HepG2 (cell line): Measurements from ENCODE around the gene HSPA1L. TPM values are rescaled to one million over a fixed set of nuclear protein-coding genes. Genes with fewer than 3 reads are reported as not detected.

Experiments
- CBFB ChIP-seq: sonication (generic); formaldehyde crosslinking; IDR thresholded peaks from 2 replicates; pipeline ENCODE4 v1.4.0; 2020; ENCODE audit warnings: missing genetic modification reagents
- CBX1 ChIP-seq: IDR thresholded peaks from one replicate; pipeline ENCODE4 v1.6.1; 2016; ENCODE audit warnings: antibody characterized with exemption, low read depth
- FOXJ3 ChIP-seq: sonication (generic); formaldehyde crosslinking; IDR thresholded peaks from 2 replicates; pipeline ENCODE4 v1.4.0; 2020; ENCODE audit warnings: missing genetic modification reagents, mild to moderate bottlenecking, borderline replicate concordance
- FOXM1 ChIP-seq: sonication (generic); formaldehyde crosslinking; IDR thresholded peaks from 2 replicates; pipeline ENCODE4 v1.5.0; 2020; ENCODE audit warnings: missing genetic modification reagents
- LRRFIP1 ChIP-seq: sonication (generic); formaldehyde crosslinking; conservative IDR thresholded peaks from 2 replicates; pipeline ENCODE4 v1.4.0; 2020; ENCODE audit warnings: missing genetic modification reagents
- NFIC ChIP-seq: IDR thresholded peaks from 2 replicates; pipeline ENCODE4 v1.6.1; 2012; ENCODE audit warnings: mild to moderate bottlenecking, low read length, inconsistent platforms
- NFKB2 ChIP-seq: sonication (generic); formaldehyde crosslinking; IDR thresholded peaks from 2 replicates; pipeline ENCODE4 v1.4.0; 2020; ENCODE audit warnings: missing genetic modification reagents, borderline replicate concordance
- NONO ChIP-seq, 2 experiments: fragments of 450-650 bp in 1 of 2; sonication (generic) in 1 of 2; formaldehyde crosslinking in 1 of 2; IDR thresholded peaks in 1 of 2; conservative IDR thresholded peaks in 1 of 2; 2 replicates each; pipeline versions ENCODE4 v1.6.1 to v1.8.0; 2017 to 2022; ENCODE audit warnings: mild to moderate bottlenecking in 1 of 2, missing genetic modification reagents in 1 of 2, moderate library complexity in 1 of 2
- REPIN1 ChIP-seq: sonication (generic); formaldehyde crosslinking; IDR thresholded peaks from 2 replicates; pipeline ENCODE4 v1.8.0; 2022; ENCODE audit warnings: missing genetic modification reagents, low read depth, mild to moderate bottlenecking, borderline replicate concordance
- RXRB ChIP-seq: IDR thresholded peaks from 2 replicates; pipeline ENCODE4 v1.6.1; 2016; ENCODE audit warnings: borderline replicate concordance, missing genetic modification reagents, missing compliant biosample characterization
- SETDB1 ChIP-seq: sonication (generic); formaldehyde crosslinking; IDR thresholded peaks from 2 replicates; pipeline ENCODE4 v1.5.1; 2020; ENCODE audit warnings: missing genetic modification reagents, mild to moderate bottlenecking, borderline replicate concordance
- SNRNP70 ChIP-seq: fragments of 200-400 bp; formaldehyde crosslinking; IDR thresholded peaks from 2 replicates; pipeline ENCODE4 v1.6.1; 2017; ENCODE audit warnings: mild to moderate bottlenecking, low read depth, low read length, moderate library complexity
- SRSF9 ChIP-seq: fragments of 200-400 bp; formaldehyde crosslinking; IDR thresholded peaks from 2 replicates; pipeline ENCODE4 v1.6.1; 2018; ENCODE audit warnings: borderline replicate concordance, mild to moderate bottlenecking, low read depth, low read length; ENCODE audit not compliant: insufficient read depth, poor library complexity, severe bottlenecking
- TBL1XR1 ChIP-seq: fragments of 150-350 bp; IDR thresholded peaks from 2 replicates; pipeline ENCODE4 v1.6.1; 2014; ENCODE audit warnings: borderline replicate concordance, low read length; ENCODE audit not compliant: partially characterized antibody
- TEAD3 ChIP-seq: optimal IDR thresholded peaks from 2 replicates; pipeline ENCODE3; 2016; ENCODE audit warnings: borderline replicate concordance
- ZNF354B ChIP-seq: sonication (generic); formaldehyde crosslinking; IDR thresholded peaks from 2 replicates; pipeline ENCODE4 v1.8.0; 2022; ENCODE audit warnings: mild to moderate bottlenecking, missing genetic modification reagents
- ZNF407 ChIP-seq: sonication (generic); formaldehyde crosslinking; IDR thresholded peaks from one replicate; pipeline ENCODE4 v1.5.1; 2020; ENCODE audit warnings: mild to moderate bottlenecking, missing genetic modification reagents; ENCODE audit errors: not compliant biosample characterization
- ZNF644 ChIP-seq: IDR thresholded peaks from 2 replicates; pipeline ENCODE4 v1.6.1; 2016; ENCODE audit warnings: low read depth
- ZNF792 ChIP-seq: IDR thresholded peaks from 2 replicates; pipeline ENCODE4 v1.6.1; 2016
- polyA plus RNA-seq, 8 experiments: library from polyadenylated mRNA; depleted of rRNA in 3 of 8; stranded (reverse) in 7 of 8; unstranded in 1 of 8; fragments of >200 nt; fragmentation: Illumina TruSeq in 4 of 8; extraction: Trizol in 4 of 8; gene quantifications; 2 replicates each; pipeline versions ENCODE4 v1.2.1 to v1.2.3, GENCODE V29; 2011 to 2016; ENCODE audit warnings: low read depth in 4 of 8, missing spikeins in 1 of 8, mixed read lengths in 1 of 8; ENCODE audit not compliant: insufficient read depth in 1 of 8
- total RNA-seq, 5 experiments: library from RNA; depleted of rRNA; stranded (reverse); fragments of >200 nt; fragmentation: Illumina TruSeq; extraction: Trizol; gene quantifications; 2 replicates each; pipeline ENCODE4 v1.2.3, GENCODE V29; 2016; ENCODE audit warnings: low read depth in 1 of 5

The HSPA1L gene
- total and polyA plus RNA-seq, 2 of the 13 experiments (the other 11 are each of a cell fraction or from before 2014, with no cell fraction given), result 0.55 to 1.0 TPM

- TF ChIP-seq ZNF792 (CRISPR knock-in tag) (peak; percentile 89; the same call in 1 of the 2 replicates), NONO (IDR thresholded peaks at IDR 0.05) (no peak), NONO (CRISPR knock-in tag; conservative IDR thresholded peaks at IDR 0.05) (no peak), SNRNP70 (no peak), NFKB2 (CRISPR knock-in tag) (peak; percentile 84), NFIC (no peak), RXRB (CRISPR knock-in tag) (peak; percentile 45), ZNF354B (CRISPR knock-in tag) (0 out of 2 replicates have a peak, but pooled peaks have one; percentile 84), TEAD3 (CRISPR knock-in tag) (peak; percentile 53), FOXM1 (no peak), LRRFIP1 (CRISPR knock-in tag) (peak; percentile 70; the same call in 1 of the 2 replicates), ZNF407 (CRISPR knock-in tag) (peak; percentile 83), SRSF9 (no peak), CBFB (CRISPR knock-in tag) (no peak), ZNF644 (CRISPR knock-in tag) (no peak), TBL1XR1 (peak; percentile 72), CBX1 (peak; percentile 97), SETDB1 (no peak), REPIN1 (CRISPR knock-in tag) (peak; percentile 59; the same call in 1 of the 2 replicates), FOXJ3 (CRISPR knock-in tag) (0 out of 2 replicates have a peak, but pooled peaks have one; percentile 38)
These were observed 12.4 kb upstream of the HSPA1L start, which contains the start of gene HSPA1B (continued) for GRCh38 chr6:31827286-31828079.
